HG03175 (cell line): ENCODE data around the gene DLGAP5.

Experiments used
- ATAC-seq: cut with Tn5 transposase; IDR thresholded peaks from one replicate; pipeline ENCODE4 v1.9.1; 2021; ENCODE audit warnings: mild to moderate bottlenecking, moderate library complexity; ENCODE audit not compliant: unreplicated experiment

Gene DLGAP5, protein sequence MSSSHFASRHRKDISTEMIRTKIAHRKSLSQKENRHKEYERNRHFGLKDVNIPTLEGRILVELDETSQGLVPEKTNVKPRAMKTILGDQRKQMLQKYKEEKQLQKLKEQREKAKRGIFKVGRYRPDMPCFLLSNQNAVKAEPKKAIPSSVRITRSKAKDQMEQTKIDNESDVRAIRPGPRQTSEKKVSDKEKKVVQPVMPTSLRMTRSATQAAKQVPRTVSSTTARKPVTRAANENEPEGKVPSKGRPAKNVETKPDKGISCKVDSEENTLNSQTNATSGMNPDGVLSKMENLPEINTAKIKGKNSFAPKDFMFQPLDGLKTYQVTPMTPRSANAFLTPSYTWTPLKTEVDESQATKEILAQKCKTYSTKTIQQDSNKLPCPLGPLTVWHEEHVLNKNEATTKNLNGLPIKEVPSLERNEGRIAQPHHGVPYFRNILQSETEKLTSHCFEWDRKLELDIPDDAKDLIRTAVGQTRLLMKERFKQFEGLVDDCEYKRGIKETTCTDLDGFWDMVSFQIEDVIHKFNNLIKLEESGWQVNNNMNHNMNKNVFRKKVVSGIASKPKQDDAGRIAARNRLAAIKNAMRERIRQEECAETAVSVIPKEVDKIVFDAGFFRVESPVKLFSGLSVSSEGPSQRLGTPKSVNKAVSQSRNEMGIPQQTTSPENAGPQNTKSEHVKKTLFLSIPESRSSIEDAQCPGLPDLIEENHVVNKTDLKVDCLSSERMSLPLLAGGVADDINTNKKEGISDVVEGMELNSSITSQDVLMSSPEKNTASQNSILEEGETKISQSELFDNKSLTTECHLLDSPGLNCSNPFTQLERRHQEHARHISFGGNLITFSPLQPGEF

DNA sequence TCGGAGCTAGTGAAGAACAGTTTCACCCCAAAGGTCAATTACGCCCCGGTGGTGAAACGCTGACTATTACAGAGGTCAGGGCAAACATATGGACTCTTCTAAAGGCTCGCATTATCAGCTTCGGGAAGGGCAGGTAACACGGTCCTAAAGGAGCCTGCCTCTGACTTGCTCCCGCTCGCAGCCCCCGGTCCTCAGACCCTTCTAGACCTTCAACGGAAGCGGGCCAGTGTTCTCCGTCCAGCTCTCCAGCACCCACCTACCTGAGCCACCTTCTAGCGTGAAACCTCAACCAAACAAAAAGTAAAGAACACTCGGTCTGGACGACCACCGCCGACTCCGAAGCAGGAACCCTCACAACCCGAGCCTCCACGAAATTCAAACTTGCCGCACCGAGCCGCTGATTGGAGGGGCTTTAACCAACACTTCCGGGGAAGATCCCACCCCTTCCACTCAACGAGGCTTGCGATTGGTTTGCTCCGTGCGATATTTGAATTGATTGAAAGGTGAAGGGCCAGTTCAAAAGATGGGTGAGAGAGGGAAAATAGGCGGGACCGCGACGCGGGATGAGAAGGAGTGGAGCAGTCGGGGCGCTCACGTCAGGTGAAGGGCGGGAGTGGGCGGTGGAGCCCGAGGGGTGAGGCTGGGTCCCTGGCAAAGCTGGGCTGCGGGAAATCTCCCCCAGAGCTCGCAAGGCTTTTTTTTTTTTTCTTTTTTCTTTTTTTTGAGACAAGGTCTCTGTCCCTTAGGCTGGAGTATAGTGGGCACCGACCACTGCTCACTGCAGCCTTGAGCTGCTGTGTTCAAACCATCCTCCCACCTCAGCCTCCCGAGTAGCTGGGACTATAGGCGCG, at the start of gene DLGAP5:
TSS of gene DLGAP5 (minus strand) at position 383 of the 851 bp plus-strand sequence. CDS start 2,406 bp downstream, outside the sequence.
- peak; percentile 98 for ATAC-seq

DNA sequence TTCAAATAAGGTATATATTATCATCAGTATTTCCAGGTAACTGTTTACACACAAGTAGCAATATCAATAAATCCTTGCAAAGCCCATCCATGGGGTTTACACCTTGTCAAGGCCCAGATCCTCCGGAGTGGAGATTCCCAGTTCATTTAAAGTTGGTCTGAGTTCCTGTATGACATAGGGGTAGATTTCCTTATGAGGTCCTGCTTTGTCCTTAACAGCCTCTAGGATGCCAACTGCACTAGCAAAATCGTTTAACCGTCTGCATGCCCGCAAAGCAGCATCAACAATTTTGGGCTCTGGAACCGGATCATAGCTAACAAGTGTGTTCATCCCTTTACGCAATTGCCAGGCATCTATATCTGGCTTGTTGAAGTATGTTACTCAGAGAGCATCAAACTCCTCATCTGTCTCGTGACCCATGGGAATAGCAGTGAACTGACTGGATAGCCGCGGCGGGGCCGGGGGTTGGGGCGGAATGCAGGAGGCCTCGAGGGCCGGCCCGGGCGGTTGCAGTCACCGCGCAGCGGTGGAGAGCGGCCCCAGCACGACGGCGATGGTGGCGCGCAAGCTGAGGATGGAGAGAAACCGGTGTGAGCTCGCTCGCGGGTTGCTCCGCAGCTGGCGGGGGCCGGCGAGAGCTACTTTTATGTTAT, 49.3 kb upstream of the DLGAP5 start:
- ATAC-seq = no peak

DNA sequence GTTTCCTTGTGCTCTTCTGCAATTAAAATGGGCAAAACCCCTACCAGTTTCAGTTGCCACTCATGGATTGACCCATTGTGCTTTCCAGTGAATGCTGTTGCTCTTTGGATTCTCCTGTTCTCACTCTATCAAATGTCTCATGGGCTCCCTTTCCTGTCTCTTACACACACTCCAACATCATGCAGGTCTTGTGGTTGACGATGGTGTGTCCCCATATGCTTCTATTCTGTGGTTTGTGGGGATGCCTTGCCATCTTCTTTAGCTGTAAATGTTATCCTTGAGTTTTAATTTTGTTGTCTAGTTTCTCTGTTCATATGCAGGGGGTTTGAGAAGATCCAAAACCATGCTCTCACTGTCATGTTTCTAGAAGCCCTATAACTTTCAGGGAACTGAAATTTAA, 47.9 kb upstream of the DLGAP5 start:
- no peak for ATAC-seq

DNA sequence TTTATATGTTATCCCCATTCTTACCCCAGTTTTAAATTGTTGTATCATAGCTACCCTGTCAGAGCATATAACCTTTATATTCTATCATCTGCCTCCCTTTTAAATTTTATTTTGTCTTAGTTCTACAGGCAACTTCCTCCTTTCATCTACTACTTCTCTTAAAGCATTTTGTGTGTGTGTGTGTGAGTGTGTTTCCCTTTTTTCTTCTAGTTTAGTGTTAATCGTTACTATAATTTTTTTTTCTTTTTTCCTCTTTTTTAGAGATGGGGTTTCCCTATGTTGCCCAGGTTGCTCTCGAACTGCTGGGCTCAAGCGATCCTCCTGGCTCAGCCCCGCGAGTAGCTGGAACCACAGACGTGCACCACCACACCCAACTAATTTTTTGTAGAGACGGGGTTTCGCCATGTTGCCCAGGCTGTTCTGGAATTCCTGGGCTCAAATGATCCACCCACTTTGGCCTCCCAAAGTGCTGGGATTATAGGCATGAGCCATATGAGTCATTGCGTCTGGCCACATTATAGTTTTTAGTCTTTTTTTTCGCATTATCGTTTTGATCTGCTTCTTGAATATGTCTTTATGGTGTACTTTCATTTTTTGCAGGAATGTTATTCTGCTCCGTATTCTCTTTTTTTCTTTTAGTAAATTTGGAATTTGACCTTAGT, 46.8 kb upstream of the DLGAP5 start:
- no peak for ATAC-seq

DNA sequence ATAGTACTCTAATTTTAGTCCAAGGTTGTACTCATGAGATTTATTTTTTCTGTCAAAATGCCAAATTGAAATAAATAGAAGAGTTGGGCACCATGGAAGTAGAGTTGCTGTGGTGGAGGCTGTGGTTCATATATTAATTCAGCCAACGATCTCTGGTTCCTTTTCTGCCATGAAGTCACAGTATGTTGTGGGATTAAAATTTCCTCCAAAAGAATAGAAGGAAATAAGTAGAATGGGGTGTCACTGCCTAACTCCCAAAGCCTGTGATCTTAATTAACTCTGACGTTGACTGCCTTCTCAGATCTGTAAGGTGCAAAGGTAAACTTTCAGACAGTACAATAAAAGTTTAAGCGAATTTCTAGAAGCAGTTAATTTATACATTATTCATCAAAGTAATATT, 42.2 kb upstream of the DLGAP5 start:
- ATAC-seq = no peak

DNA sequence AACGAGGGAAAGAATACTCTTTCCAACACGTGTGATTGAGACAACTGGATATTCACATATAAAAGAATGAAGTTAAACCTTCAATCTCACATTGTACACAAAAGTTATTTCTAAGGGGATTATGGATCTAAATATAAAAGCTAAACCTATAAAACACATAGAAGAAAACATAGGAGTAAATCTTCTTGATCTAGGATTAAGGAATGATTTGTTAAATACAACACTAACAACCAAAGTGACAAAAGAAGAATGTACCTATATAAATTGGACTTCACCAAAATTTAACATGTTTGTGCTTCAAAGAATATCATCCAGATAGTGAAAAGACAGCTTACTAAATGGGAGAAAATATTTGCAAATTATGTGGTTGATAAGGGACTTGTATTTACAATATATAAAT, 36.9 kb upstream of the DLGAP5 start:
- ATAC-seq = no peak

DNA sequence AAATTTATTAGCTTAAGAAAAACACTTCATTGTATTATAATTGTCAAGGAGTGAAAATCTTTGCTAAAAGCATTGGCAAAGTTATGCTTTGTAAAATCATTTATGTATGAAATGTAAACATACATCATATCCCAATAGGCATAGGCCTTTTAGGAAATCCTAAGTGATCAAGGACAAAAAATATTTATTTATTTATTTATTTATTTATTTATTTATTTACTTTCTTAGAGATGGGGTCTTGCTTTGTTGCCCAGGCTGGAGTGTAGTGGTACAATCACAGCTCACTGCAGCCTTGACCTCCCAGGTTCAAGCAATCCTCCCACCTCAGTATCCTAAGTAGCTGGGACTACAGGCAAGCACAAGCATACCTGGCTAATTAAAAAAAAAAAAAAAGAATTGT, 32.0 kb upstream of the DLGAP5 start:
- ATAC-seq = no peak

DNA sequence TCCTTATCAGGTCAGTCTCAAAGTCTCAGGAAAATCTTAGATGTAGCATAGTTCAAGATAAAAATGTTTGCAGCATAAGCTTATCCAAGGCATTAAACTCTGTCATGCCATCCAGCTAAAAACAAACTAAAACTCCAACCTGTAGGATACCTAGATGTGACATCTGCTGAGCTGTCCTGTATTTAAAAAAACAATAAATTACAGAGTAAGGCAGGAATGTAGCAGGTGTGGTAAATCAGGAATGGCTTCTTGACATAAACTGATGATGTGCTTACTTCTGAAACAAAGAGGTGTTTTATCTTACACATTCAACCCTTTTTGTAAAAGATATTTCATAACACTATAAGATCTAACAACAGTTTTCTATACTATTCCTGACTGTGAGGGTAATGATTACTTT, 30.6 kb upstream of the DLGAP5 start:
- ATAC-seq = no peak

DNA sequence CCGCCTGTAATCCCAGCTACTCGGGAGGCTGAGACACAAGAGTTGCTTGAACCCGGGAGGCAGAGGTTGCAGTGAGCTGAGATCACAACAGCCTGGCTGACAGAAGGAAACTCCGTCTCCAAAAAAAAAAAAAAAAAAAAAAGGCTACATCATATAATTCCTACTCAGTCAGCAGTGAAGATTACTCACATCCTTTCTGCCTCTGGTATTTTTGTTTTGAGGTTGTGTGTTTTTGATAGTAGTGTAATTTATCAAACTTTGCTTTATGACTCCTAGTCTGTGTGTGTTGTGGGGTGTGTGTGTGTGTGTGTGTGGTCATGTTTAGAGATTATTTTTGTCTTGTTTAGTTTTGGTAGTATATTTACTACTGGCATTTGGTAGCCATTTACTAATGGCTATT, 29.8 kb upstream of the DLGAP5 start:
- no peak for ATAC-seq

DNA sequence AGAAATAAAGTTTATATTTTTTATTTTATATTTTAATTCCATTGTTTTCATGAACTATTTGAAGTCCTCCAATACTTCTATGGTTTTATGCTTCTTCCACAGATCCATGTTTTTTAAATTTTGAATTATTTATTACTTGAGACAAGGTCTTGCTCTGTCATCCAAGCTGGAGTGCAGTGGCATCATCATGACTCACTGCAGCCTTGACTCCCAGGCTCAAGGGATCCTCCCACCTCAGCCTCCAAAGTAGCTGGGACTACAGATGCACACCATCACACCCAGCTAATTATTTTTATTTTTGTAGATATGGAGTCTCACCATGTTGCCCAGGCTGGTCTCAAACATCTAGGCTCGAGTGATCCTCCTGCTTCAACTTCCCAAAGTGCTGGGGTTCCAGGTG, 28.8 kb upstream of the DLGAP5 start:
- no peak for ATAC-seq

DNA sequence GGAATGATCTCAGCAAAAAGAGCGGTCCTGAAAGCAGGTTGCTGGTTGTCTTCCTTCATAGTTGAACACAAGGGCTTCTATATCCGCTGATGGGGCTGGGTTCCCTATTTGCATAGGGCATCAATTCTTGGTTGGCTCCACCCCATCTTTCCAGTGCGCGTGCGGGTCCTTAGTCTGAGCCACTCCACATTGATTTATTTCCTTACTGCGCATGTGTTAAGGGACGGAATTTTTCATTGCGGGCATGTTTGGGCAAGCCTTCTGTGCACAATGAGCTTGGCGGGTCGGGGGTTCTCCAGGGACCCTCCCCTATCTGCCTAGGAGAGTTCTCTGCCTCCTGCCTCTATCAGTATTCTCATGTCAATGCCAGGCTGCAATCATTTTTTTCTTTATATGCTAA, 21.2 kb upstream of the DLGAP5 start:
- no peak for ATAC-seq

DNA sequence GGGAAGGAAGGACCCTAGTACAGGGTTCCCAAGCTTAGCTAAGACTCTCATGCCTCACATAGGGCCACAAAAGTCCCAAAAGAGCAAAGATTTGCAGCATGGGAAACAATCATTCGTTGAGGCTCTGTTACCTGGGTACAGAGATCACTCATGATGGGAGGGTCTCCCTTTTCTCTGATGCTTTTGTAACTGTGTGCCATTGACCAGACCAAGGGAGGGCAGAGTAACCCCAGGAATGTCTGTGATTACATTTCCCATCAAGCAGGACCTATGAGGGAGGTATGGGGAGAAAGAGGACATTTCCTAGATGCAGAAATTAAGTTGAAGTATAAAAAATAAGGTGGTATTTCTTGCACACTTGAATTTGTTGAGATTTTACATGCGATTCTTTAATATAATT, 16.4 kb upstream of the DLGAP5 start:
- no peak for ATAC-seq

DNA sequence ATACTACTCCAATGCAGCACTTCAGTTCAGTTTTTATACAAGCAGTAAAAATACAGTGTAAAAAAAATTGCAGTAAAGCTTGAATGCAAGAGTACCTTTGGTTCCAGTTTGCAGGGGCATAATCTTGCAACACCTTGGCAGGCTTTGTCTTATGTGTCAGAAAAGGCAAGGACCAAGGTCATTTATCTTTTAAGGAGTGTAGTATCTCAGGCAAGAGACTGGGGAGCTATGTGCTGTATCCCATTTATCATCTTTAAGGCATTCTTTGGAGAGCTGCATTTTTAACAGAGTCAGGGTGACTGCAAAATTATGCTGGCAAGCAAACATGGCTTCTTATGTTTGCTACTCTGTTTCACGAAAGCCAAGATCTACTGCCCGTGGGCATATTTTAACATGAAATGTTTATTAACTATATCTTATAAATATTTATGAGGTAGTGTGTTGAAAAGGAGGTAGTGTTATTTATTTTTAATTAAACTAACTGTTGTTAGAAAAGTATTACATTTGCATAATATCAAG, 14.8 kb upstream of the DLGAP5 start:
- no peak for ATAC-seq

DNA sequence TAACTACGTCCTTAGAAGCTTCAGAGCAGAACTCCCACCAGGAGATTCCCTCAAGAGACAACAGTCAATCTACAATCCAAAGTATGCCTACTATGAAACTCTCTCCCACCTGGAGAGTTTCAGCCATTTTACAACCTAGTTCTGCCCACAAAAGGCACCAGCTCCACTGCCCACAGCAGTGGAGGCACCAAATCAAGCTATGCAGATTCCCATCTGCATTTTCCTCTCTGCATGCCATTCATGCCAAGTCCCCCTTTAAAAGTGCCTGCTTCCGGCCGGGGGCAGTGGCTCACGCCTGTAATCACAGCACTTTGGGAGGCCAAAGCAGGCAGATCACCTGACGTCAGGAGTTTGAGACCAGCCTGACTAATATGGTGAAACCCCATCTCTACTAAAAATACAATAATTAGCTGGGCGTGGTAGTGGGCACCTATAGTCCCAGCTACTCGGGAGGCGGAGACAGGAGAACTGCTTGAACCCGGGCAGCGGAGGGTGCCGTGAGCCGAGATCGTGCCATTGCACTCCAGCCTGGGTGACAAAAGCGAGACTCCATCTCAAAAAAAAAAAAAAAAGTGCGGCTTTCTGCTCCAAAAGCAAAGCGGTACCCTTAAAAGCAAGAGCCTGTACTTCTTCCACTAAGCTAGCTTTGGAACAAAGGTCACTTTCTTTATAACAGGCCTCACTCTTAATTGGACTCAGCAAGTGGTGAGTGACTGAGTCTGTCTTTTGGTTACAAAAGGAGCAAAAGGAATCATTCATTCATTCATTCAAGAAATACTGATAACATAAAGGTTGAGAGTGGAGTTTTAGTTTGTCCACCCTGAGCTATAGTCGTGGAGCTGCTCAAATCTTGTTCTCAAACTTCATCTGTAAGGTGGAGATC, 10.1 kb upstream of the DLGAP5 start:
- ATAC-seq = no peak

DNA sequence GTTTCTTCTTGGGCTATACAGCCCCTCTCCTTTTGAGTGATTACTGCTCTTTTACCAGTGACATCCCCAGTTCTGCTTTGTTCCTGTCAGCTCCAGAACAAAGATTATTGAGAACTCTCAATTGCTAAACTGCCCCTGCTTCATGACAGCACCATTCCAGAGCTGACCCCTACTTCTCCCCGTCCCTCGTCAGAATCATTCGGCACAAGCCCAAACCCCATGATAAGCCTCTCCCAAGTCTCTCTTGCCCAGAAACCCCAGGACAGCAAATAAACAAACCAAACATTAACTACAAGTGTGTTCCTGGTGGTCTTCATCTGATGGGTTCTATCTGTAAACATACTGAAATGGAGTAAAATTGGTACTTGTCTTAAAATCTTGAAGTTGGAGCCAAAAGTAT, 9.3 kb upstream of the DLGAP5 start:
- no peak for ATAC-seq

DNA sequence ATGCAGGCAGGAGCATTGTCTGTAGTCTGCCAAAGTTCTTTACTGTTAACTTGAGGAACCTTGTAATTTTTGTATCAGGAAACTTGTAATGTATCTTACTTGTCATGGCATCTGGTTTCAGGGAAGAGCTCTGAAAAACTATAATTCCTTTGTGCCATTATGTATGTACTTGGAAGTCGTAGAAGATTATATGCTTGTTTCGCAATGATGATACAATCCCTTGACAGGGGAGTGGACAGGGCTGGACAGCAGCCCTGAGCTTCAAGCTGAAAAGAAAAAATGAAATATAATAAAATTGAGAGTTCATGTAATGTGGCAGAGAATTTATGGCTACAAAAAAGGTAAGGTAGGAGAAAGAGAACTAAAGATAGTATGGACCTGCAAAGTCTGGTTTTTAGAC, 7.4 kb upstream of the DLGAP5 start:
- ATAC-seq = no peak

DNA sequence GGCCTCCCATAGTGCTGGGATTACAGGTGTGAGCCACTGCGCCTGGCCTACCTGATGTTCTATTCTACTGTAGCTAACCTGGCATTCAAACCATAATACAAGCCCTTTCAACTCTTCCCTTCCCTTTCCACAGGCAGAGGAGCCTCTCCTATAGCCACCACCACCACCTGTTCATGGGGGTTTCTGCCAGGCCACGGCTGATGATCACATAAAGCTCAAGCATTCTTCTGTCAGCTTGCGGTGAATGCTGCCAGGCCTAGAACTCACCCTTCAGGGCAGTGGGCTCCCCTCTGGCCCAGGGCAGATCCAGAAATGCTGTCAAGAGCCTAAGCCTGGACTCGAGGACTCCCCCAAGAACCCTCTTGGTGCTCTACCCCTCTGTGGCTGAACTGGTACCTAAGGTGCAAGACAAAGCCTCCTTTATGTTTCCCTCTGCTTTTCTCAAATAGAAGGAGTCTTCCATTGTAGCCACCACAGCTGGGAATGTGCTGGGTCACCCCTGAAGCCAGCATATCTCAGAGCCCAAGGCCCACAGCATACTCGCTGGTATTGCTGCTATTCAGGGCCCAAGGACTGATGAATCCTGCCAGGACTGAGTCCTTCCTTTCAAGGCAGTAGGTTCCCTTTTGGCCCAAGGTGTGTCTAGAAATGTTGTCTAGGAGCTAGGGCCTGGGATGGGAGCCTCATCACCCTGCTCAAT, 3.4 kb upstream of the DLGAP5 start:
- no peak for ATAC-seq

DNA sequence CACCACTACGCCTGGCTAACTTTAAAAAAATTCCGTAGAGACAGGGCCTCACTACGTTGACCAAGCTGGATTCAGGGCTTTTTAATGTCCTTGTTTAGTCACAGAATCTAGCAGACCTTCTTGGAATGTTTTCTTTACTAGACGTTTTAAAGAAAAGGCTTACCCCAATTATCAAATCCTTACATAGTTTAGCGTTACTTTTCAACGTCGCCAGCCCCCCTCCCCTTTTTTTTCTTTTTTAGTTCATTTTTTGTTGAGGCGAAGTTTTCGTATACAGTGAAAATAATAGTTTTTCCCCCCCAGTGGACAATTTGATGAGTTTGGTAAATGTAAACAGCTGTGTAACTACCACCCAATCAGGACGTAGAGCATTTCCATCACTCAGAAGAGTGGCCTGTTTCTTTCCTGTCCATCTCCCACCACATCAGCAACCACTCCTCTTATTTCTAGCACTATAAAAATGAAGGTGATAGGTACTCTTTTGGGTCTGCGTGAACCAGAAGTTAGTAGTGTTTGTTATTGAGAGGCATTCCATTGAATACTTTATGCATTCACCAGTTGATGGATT, 753 bp upstream of the DLGAP5 start:
- ATAC-seq = no peak
